GM15510 (cell line): ENCODE measurements around the gene LRRC74B.

Experiments
- POLR2A ChIP-seq: IDR thresholded peaks from 3 replicates; pipeline ENCODE4 v1.6.1; 2011; ENCODE audit warnings: borderline replicate concordance; ENCODE audit not compliant: insufficient read length; ENCODE audit errors: extremely low read depth

LRRC74B gene

DNA sequence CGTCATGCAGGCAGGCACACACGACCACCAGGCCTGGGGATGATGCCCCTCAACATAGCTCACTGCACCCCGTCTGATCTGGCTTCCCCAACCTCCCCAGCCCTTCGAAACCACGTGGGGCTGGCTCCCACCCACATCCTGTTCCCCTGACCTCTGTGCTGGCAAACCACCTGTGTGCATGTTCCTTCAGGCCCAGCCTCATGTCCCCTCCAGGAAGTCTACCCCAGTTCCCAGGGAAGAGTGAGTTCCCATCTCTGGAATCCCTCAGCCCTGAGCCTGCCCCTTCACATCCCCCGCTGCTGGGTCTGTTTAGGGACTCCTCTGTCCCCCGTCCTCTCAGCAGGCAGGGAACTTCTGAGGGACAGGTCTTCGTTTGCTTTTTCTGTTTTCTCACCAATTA is 20.5 kb upstream of the LRRC74B start:
- TF ChIP-seq POLR2A = no peak

DNA sequence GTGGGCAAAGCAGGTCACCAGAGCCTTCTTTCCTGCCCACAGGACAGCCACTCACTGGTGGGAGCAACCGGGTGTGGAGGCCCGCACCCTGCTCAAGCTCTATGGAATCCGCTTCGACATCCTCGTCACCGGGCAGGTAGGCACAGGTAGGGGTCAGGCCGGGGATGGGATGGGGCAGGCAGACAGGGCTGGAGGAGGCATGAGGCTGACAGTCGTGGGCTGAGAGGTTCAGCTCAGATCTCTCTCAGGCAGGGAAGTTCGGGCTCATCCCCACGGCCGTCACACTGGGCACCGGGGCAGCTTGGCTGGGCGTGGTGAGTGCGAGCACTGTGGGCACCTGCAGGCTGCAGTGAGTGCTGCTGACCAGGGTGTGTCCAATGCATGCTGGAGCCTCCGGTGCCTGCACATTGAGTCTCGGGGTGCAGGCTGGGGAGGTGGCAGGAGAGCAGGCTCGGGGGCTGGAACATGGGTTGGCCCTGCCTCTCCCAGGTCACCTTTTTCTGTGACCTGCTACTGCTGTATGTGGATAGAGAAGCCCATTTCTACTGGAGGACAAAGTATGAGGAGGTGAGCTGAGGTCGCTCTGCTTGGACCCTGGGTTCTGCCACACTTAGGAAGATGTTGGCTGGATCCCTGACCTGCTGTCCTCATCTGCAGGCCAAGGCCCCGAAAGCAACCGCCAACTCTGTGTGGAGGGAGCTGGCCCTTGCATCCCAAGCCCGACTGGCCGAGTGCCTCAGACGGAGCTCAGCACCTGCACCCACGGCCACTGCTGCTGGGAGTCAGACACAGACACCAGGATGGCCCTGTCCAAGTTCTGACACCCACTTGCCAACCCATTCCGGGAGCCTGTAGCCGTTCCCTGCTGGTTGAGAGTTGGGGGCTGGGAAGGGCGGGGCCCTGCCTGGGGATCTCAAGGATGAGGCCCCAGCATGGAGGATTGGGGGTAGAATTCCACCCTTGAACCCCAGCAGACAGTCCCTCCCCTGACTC is 19.7 kb upstream of the LRRC74B start:
- TF ChIP-seq POLR2A = no peak

DNA sequence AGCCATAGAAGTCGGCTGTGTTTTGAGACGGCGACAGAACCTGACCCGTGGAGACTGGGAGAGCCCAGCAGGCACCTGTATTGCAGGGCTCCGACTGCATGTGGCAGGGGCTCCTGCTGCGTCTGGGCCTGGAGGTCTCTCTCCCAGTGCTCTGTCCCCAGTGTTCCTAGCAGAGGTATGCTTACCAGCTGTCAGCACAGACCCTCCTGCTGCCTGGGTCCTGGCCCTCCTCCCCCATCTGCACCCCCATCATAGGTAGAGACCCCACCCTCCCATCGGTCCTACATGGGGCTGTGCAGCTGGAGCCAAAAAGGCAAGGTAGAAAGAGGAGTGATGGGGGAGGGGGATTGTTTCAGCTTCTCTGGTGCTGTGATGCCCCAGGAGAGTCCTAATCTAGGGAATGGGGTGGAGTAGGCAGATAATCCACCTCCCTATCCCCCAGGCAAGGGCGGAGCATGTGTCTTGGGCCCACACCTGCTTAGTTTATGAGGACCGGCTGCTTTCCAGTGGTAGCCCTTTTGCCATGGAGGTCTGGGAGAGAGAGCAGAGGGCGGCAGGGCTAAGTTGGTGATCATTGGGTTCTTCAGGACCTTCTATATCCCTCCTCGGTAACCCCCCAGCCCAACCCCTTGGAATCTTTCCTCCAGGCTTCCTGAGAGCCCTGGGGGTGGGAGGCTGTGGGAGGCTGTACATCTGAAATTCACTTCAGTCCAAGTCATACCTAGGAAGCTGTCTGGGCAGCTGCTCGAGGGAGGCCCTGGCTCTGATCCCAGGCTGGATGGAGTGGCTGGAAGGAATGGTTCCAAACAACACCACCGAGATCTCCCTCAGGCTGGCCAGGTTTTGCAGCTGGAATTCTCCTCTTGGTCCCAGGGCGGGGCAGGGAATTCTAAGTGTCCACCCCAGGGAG is 18.7 kb upstream of the LRRC74B start:
- TF ChIP-seq POLR2A = no peak

DNA sequence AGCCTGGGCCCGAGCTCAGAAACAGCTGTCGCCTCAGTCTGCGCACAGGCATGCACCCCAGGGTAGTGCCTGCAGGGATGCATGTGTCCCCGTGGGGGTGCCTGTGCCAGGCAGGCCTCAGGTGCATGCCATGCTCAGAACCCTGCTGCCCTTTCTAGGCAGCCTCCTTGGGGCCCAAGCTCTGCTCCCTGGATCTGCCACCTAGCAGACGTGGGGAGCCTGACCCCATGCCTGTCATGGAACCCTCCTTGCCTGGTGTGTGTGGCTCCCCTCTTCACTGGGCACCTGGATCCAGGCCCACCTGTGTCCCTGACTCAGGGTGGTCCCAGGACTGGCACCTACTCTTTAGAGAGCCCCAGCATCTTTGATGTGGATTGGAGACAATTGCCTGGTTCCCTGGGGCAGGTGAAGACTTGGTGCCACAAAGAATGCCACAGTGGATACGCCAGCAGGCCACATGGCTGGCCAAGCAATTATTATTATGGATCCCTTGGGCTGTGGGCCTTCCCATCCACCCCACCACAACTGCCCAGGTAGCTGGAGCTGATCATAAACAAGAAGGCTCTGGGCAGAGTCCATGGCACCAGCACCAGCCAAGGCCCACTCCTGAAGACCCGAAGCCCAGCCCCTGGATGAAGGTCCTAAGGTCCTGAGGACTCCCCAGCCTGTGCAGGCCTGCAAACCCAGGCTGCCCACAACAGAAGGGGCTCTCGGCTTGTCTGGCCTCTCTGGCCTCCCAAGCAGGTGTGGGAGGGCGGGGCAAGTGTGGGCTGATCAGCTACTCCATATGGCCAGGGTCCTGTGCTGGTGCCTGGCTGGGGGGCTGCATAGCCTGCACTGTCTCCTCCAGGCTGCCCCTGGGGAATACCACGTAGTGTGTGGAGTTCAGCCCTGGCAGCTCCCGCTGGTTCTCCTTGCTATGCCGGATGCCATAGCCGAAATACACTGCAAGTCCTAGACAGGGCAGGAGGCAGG is 17.2 kb upstream of the LRRC74B start:
- TF ChIP-seq POLR2A = no peak

DNA sequence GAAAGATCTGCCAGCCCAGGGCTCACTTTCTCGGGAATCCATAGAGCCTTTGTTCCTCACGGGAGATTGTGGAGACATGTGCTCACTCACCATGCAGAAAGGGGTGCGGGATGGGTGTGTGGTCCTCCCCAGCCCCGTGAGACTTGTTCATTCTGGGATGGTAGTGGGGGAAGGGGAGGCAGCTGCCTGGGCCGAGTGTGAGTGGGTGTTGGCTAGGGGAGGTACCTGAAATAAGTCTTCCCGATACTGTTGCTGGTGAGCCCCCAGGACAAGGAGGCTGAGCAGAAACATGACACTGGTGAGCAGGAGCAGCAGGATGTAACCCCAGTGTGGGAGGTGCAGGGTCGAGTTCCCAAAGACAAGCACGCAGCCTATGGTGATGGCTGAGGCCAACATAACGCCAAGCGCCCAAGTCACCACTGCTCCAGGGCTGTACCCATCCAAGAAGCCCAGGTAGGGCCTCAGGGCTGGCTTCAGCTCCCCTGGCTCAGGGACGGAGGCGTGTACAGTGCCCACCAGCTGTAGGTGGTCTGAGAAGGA is 16.2 kb upstream of the LRRC74B start:
- no peak for TF ChIP-seq POLR2A

DNA sequence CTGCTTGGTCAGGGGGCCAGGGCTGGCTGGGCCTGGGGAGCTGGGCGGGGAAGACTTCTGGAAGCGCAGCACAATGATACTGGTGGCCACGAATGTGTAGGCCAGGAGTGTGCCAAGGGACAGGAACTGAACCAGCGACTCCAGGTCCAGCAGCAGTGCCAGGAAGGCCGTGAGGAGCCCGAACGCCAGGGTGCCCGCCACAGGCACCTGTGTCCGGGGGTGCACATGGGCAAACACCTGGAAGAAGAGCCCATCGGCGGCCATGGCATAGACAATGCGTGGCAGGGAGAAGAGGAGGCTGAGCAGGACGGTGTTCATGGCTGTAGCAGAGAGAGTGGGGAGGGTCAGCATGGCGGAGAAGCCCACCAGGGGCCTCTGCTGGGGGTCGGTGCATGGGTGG is 15.7 kb upstream of the LRRC74B start:
- no peak for TF ChIP-seq POLR2A

DNA sequence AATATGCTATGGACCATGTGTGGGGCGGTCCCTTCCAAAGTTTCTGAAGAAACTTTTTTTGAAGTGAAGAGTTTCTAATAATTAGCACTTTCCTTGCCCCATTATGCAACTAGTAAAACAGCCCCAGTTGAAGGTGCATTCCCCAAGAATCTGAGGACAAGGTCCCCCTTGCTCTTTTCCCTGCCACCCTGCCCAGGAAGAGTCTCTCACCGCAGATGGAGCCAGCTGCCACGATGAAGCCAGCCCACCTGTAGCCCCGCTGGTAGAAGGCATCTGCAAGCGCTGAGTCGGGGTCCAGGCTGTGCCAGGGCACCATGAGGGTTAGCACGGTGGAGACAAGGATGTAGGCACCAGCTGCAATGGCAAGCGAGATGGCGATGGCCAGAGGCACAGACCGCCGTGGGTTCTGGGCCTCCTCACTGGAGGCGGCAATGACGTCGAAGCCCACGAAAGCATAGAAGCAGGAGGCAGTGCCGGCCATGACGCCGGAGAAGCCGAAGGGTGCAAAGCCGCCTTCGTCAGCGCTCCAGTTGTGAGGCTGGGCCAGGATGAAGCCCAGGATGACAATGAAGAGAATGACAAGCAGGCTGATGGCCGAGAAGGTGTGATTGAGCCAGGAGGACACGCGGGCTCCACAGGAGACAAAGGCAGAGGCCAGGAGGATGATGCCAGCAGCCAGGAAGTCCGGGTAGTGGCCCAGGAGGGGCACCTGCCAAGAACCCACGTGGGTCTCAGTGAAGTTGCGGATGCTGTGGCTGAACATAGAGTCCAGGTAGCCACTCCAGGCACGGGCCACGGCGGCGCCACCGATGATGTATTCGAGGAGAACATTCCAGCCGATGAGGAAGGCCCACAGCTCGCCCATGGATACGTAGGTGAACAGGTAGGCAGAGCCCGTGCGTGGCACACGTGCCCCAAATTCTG is 14.9 kb upstream of the LRRC74B start:
- TF ChIP-seq POLR2A = no peak

DNA sequence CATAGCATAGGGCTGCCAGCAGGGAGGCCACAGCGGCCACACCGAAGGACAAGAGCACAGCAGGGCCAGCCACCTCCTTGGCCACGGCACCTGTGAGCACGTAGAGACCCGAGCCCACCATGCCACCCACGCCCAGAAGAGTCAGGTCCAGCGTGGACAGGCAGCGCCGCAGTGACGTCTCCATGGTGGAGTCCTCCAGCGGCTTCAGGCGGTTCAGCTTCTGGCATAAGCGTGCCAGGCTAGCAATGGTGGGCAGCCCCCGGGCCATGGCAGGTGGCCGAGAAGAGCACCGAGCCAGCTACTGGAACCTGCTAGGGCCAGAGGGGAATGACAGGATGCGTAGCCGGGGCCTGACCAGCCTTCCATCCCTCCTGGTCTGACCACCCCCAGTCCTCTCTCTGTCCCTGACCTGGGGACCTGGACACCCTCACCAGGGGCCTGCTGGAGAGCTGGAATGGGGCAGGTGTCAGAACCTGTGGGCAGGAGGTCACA is 14.2 kb upstream of the LRRC74B start:
- TF ChIP-seq POLR2A = no peak

DNA sequence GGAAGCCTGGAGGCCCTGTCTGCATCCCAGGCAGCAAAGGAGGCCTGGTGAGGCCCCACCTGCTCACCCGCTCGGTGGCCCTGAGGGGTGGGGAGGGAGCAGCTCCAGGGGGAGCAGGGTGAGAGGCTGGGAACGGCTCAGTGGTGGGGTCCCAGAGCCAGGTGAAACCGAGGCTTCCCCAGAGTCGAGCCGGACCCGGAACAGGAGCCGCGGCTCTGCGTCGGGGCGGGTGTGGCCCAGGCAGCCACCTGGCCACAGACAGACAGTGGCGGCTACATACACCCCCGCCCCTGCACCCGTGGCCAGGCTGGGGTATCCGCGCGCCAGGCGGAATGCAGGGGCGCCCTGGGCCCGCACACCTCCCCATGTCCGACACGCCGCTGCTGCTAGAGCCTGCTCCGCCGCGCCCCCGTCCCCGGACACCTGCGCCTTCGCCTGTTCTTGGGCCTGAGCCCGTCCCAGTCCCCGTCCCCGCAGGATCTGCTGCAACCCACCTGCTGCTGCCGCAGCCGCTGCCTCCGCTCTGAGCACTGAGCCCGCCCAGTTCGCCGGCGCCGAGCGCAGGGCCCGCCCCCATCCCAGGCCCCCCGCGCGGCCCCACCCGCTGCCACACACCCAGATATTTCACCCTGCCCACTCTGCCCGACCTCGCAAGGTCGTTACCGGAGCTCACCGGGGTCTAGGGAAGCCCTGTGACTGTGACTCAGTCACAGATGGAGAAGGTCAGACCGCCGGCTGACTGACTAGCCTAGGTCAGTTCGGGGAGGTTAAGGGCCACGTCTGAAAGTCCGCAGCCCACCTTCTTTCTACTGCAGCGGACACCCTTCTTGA is 13.5 kb upstream of the LRRC74B start, which contains the start of gene SLC7A4:
TSS of gene SLC7A4 (minus strand) at position 525 of the 831 bp plus-strand sequence. CDS start 749 bp downstream, outside the sequence.
- TF ChIP-seq POLR2A = no peak

DNA sequence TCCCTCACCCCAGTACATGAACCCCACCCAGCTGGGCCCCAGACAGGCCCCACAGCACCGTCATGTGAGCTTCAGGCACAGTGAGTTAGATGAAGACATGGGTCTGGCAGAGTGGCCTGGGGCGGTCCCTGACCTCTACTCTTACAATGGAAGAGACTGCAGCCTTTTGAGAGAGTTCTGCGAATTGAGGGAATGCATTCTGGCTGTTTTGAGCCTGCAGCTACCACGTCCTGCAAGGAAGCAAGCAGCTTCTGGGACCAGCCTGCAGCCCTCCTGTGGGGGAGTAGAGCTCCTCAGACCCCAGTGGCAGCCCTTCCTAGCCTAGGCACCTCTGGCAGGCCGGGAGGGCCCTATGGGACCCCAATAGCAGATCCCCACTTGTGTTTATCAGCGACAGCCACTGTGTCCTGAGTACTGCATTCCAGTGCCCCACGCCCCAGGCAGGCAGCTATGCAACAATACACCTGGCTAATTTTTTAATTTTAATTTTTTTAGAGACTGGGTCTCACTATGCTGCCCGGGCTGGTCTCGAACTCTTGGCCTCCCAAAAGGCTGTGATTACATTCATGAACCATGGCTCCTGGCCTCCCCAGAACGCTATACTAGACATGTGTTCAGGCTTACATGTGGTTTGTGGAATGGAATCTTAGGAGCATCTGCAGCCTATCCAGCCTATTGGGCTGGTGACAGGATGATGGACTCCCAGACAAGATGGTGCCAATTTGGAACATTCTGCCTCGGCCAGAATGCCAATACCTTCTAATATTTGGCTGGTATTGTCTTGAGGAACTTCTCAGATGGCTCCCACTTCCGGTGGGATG is 12.7 kb upstream of the LRRC74B start:
- TF ChIP-seq POLR2A = no peak

DNA sequence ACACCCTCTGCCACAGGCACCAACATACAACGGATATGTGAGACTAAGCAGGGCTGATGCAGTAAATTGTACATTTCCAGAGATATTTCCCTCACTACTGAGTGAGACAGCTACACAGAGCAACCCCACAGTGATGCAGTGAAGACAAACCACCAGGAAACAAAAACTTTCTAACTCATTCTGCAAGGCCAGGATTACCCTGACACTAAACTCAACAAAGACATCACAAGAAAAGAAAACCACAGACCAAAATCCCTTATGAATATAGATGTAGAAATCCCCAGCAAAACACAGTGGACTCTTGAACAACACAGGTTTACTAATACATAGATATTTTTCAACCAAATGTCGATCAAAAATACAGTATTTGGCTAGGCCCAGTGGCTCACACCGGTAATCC is 11.9 kb upstream of the LRRC74B start:
- no peak for TF ChIP-seq POLR2A
